IMR-90 (cell line): ENCODE measurements around the gene CRAMP1. TPM values are rescaled to one million over a fixed set of nuclear protein-coding genes. Genes with fewer than 3 reads are reported as not detected.

ENCODE experiments used
- ATAC-seq: fragments of 200-7000 bp; cut with Tn5 transposase; 2 replicates; pipeline ENCODE4 v1.9.1; 2020; ENCODE audit warnings: low read depth, mild to moderate bottlenecking, moderate library complexity
- BruUV-seq: library from RNA; stranded (reverse); fragments of 400-500 nt; replicated peaks from 2 replicates; lab custom pipeline; 2021; lab: Mats Ljungman, UMichigan
- CTCF ChIA-PET: fragments of 300-600 bp; formaldehyde crosslinking; extraction: SDS; loops from one replicate; lab custom pipeline; 2021; ENCODE audit warnings: antibody characterized with exemption; lab: Yijun Ruan, JAX
- POLR2A ChIA-PET: fragments of 300-600 bp; sonication (Branson Sonifier 250); formaldehyde crosslinking; loops from one replicate; lab custom pipeline; 2022; ENCODE audit warnings: antibody characterized with exemption; ENCODE audit not compliant: unreplicated experiment; lab: Charles Lee
- DNase-seq: peaks from one replicate; pipeline ENCODE4 v3.0.0; 2013
- H2AFZ ChIP-seq: replicated peaks from 2 replicates; pipeline ENCODE3; 2013; ENCODE audit warnings: low read length, mild to moderate bottlenecking; ENCODE audit not compliant: poor library complexity
- H2AK5ac ChIP-seq: 2 replicates; pipeline ENCODE4 v1.6.1; 2013; ENCODE audit warnings: low read depth, low read length, inconsistent platforms
- H2AK9ac ChIP-seq: replicated peaks from 2 replicates; pipeline ENCODE3; 2013; ENCODE audit warnings: mild to moderate bottlenecking, low read depth, low read length, moderate library complexity; ENCODE audit not compliant: poor library complexity
- H2BK120ac ChIP-seq: 2 replicates; pipeline ENCODE4 v1.6.1; 2013; ENCODE audit warnings: low read depth, low read length, inconsistent platforms
- H2BK15ac ChIP-seq: 3 replicates; pipeline ENCODE4 v1.6.1; 2013; ENCODE audit warnings: low read depth, low read length, inconsistent platforms
- H2BK20ac ChIP-seq: 2 replicates; pipeline ENCODE4 v1.6.1; 2013; ENCODE audit warnings: low read depth, mild to moderate bottlenecking, inconsistent platforms, low read length, moderate library complexity
- H2BK5ac ChIP-seq: 2 replicates; pipeline ENCODE4 v1.6.1; 2013; ENCODE audit warnings: mild to moderate bottlenecking, low read depth, low read length, inconsistent platforms; ENCODE audit not compliant: poor library complexity, severe bottlenecking
- H3K14ac ChIP-seq: replicated peaks from 2 replicates; pipeline ENCODE4 v1.6.1; 2013; ENCODE audit warnings: low read depth, low read length, inconsistent platforms
- H3K18ac ChIP-seq: 2 replicates; pipeline ENCODE4 v1.6.1; 2013; ENCODE audit warnings: low read depth, low read length, control low read depth
- H3K23ac ChIP-seq: 2 replicates; pipeline ENCODE4 v1.6.1; 2013; ENCODE audit warnings: low read depth, low read length, inconsistent platforms
- H3K27ac ChIP-seq: 2 replicates; pipeline ENCODE4 v1.5.1; 2013; ENCODE audit warnings: mild to moderate bottlenecking, control low read depth, low read length; ENCODE audit not compliant: insufficient read depth
- H3K27me3 ChIP-seq: 2 replicates; pipeline ENCODE4 v1.6.1; 2013; ENCODE audit warnings: low read length; ENCODE audit not compliant: control insufficient read depth, insufficient read depth
- H3K36me3 ChIP-seq: 2 replicates; pipeline ENCODE4 v1.6.1; 2013; ENCODE audit warnings: low read length, mixed read lengths; ENCODE audit not compliant: control insufficient read depth, insufficient read depth
- H3K4ac ChIP-seq: 2 replicates; pipeline ENCODE4 v1.6.1; 2013; ENCODE audit warnings: low read depth, low read length, inconsistent platforms
- H3K4me1 ChIP-seq: 2 replicates; pipeline ENCODE4 v1.6.1; 2013; ENCODE audit warnings: low read length, mixed read lengths; ENCODE audit not compliant: control insufficient read depth, insufficient read depth
- H3K4me2 ChIP-seq: 2 replicates; pipeline ENCODE4 v1.6.1; 2013; ENCODE audit warnings: low read depth, mild to moderate bottlenecking, control low read depth, low read length, moderate library complexity
- H3K4me3 ChIP-seq: 2 replicates; pipeline ENCODE4 v1.5.1; 2013; ENCODE audit warnings: low read depth, mild to moderate bottlenecking, control low read depth, low read length, moderate library complexity; ENCODE audit not compliant: insufficient read depth
- H3K56ac ChIP-seq: 2 replicates; pipeline ENCODE4 v1.6.1; 2013; ENCODE audit warnings: low read length, inconsistent platforms; ENCODE audit not compliant: insufficient read depth; ENCODE audit errors: extremely low read depth
- H3K79me1 ChIP-seq, 2 experiments: 2 replicates each; pipeline ENCODE4 v1.6.1; 2013; ENCODE audit warnings: low read length in 2 of 2, inconsistent platforms in 1 of 2, low read depth in 1 of 2
- H3K9ac ChIP-seq: 2 replicates; pipeline ENCODE4 v1.6.1; 2013; ENCODE audit warnings: low read depth, low read length, control low read depth
- H3K9me1 ChIP-seq: 2 replicates; pipeline ENCODE4 v1.6.1; 2013; ENCODE audit warnings: low read length, inconsistent platforms; ENCODE audit not compliant: insufficient read depth
- H3K9me3 ChIP-seq: 2 replicates; pipeline ENCODE4 v1.6.1; 2013; ENCODE audit warnings: low read length; ENCODE audit not compliant: control insufficient read depth, insufficient read depth
- H4K20me1 ChIP-seq: 2 replicates; pipeline ENCODE4 v1.6.1; 2013; ENCODE audit warnings: low read length, inconsistent platforms; ENCODE audit not compliant: insufficient read depth
- H4K5ac ChIP-seq: 2 replicates; pipeline ENCODE4 v1.6.1; 2013; ENCODE audit warnings: mild to moderate bottlenecking, low read depth, low read length, control low read depth
- H4K8ac ChIP-seq, 2 experiments: 2 replicates each; pipeline ENCODE4 v1.6.1; 2013; ENCODE audit warnings: low read depth in 2 of 2, low read length in 2 of 2, control low read depth in 1 of 2, inconsistent platforms in 1 of 2
- H4K91ac ChIP-seq: 2 replicates; pipeline ENCODE4 v1.6.1; 2013; ENCODE audit warnings: low read depth, low read length, inconsistent platforms; ENCODE audit not compliant: insufficient read depth
- RAD21 ChIP-seq: IDR thresholded peaks from 2 replicates; pipeline ENCODE4 v1.6.1; 2012; ENCODE audit warnings: low read length, improper control_type of control experiment
- whole genome bisulfite sequencing, 2 experiments: methylation state at CpG; one replicate each; pipeline versions ENCODE4 v1.1.5 to v1.1.7; 2013; ENCODE audit warnings: missing lambda C conversion rate in 2 of 2; ENCODE audit not compliant: insufficient read length in 1 of 2; ENCODE audit errors: extremely low coverage in 2 of 2; 5-methylcytosine and 5-hydroxymethylcytosine counted together
- dilution Hi-C: fragments of 300-500 bp; cut with HindIII; formaldehyde crosslinking; loops from one replicate; pipeline ENCODE4 v1.14.3; 2018; ENCODE audit warnings: low sequenced_read_pairs; ENCODE audit not compliant: unreplicated experiment
- in situ Hi-C: fragments of 300-500 bp; cut with MboI; formaldehyde crosslinking; loops from 3 replicates; pipeline ENCODE4 v1.14.3; 2019; ENCODE audit warnings: low sequenced_read_pairs, inconsistent platforms, mixed read lengths
- intact Hi-C: fragments of 100-400 bp; cut with micrococcal nuclease; formaldehyde crosslinking; loops from 2 replicates; pipeline ENCODE4 v1.10.0; 2022
- polyA plus RNA-seq, 3 experiments: library from polyadenylated mRNA; depleted of rRNA; stranded (reverse); fragments of >200 nt; gene quantifications; 2 replicates each; pipeline ENCODE4 v1.2.3, GENCODE V29; 2012; ENCODE audit warnings: low replicate concordance in 1 of 3
- total RNA-seq: library from RNA; depleted of rRNA; stranded (reverse); fragments of >200 nt; gene quantifications from 2 replicates; pipeline ENCODE4 v1.2.3, GENCODE V29; 2012

CRAMP1 gene
- total and polyA plus RNA-seq, 2 of the 4 experiments (the other 2 are of a cell fraction) = 3.2 to 12.0 TPM

- Histone ChIP-seq H3K79me1 (peaks cover 25 to 44% of the 10 kb centered on the region in 2 experiments), H3K4me2 (no peak overlapping the region), H3K9me1 (peaks cover 15% of the 10 kb centered on the region), H2BK120ac (no peak overlapping the region), H2AK5ac (no peak overlapping the region), H3K9ac (no peak overlapping the region), H3K4me3 (no peak overlapping the region), H3K4ac (no peak overlapping the region), H4K8ac (no peak overlapping the region), H3K27me3 (no peaks in the 10 kb centered on the region), H4K5ac (no peak overlapping the region), H3K4me1 (peaks cover 3% of the 10 kb centered on the region; the same call in 1 of the 2 replicates), H2AFZ (peak overlapping the region; percentile 33), H2BK15ac (no peak overlapping the region), H3K14ac (no peak overlapping the region), H3K36me3 (peaks cover 78% of the 10 kb centered on the region), H2BK20ac (no peak overlapping the region), H2AK9ac (no peak overlapping the region), H3K23ac (no peak overlapping the region), H2BK5ac (no peak overlapping the region), H4K91ac (no peak overlapping the region), H3K27ac (no peak overlapping the region), H3K56ac (no peak overlapping the region), H4K20me1 (peaks cover 35% of the 10 kb centered on the region), H3K18ac (no peak overlapping the region), H3K9me3 (no peaks in the 10 kb centered on the region)
- BruUV-seq = no TSS peak
- TF ChIP-seq RAD21 = no peak
- DNase-seq (no peak), ATAC-seq (no peak)
- in situ Hi-C loops (no loop called here), dilution Hi-C loops (no loop called here), intact Hi-C loops (no loop called here)
- CTCF ChIA-PET = no interaction called here
- WGBS, 2 experiments = 83% methylated on average over 1 of the region's 5 CpGs; no CpG with 5 or more reads in 1 of the 2 experiments
- POLR2A ChIA-PET = no interaction called here
Measured at GRCh38 chr16:1642148-1642547, 30.0 kb downstream of the CRAMP1 start.
